GM18508 (cell line): Measurements from ENCODE around the gene NUP35.
"Not testable (repeated sequence)": the region's sequence is repeated elsewhere in the genome, so short reads cannot be mapped to it uniquely, and the experiment has no call there.

Experiments
- ATAC-seq: cut with Tn5 transposase; IDR thresholded peaks from one replicate; pipeline ENCODE4 v1.9.1; 2021; ENCODE audit warnings: moderate number of reproducible peaks; ENCODE audit not compliant: insufficient read depth, unreplicated experiment

Gene NUP35

DNA sequence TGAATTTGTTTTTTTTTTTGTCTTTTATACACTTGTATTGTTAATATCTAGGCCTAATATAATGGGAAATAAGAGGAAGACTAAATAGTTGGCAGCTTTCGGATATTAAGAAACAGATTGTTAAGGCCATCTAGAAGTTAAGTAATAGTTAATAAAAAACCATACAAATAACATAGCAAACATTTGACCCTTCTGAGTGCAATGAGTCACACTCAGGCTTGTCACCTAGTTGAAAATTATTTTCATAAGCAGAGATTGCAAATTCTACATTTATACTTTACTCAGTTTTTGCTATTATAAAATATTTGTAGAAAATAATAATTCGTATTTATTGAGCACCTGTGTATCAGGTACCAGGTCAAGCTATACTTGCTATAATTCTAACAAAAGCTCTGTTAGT is 2.4 kb downstream of the NUP35 start:
- ATAC-seq, result no peak

DNA sequence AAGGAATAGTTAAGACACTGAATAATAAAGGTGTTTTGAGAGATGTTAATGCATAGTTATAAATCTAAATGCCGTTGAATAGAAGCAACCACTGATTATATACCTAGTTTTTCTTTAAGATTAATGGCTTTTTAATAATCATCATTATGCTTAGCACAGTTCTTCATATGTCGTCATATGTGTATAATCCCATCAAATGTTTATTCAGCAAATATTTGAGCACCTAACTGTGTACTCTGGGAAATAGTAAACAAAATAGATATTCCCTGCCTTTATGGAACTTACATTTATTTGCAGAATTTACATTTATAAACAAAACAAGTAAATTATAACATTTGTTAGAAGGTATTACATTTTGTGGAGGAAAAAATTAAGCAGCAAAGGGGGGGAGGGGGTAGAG is 9.8 kb downstream of the NUP35 start:
- ATAC-seq, result no peak

DNA sequence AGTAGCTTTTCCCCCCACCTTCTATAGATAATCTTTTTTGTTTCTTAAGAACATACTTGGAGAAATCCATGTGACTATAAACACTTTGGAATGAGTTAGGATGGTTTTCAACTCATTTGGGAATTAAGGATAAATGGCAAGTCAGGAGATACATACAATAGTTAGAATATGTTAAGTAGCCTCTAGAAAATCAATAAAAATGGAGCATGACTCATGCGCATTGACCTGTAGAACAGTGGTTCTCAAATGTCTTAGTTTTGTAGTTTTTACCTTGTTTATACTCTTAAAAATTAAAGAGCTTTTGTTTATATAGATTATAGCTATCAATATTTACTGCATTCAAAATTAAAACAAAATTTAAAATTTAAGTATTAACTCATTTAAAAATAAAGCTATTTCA is 24.7 kb downstream of the NUP35 start:
- no peak for ATAC-seq

DNA sequence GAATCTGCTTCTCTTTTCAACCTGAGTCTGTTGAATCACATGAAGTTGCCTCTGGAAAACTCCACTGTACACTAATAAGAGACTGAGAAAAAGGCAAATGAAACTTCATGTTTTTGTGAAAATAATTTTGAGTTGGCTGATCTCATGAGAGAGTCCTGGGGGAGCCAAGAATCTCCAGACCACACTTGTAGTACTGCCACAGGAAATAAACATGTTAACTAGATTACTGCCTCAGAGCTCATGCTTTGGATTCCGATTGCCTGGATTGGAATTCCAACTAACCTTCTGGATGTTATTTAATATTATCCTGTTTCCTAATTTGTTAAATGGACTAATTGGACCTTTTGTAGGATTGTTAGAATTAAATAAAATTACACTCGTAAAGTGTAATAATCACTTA is 25.2 kb downstream of the NUP35 start:
- no peak for ATAC-seq

DNA sequence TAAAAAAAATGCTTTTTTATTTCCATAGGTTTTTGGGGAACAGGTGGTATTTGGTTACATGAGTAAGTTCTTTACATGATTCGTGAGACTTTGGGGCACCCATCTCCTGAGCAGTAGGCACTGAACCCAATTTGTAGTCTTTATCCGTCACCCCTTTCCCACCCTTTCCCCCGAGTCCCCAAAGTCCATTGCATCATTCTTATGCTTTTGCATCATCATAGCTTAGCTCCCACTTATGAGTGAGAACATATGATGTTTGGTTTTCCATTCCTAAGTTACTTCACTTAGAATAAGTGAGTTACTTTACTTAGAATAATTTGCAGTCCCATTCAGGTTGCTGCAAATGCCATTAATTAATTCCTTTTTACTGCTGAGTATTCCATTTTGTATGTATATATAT is 28.0 kb downstream of the NUP35 start:
- not testable (repeated sequence) for ATAC-seq

DNA sequence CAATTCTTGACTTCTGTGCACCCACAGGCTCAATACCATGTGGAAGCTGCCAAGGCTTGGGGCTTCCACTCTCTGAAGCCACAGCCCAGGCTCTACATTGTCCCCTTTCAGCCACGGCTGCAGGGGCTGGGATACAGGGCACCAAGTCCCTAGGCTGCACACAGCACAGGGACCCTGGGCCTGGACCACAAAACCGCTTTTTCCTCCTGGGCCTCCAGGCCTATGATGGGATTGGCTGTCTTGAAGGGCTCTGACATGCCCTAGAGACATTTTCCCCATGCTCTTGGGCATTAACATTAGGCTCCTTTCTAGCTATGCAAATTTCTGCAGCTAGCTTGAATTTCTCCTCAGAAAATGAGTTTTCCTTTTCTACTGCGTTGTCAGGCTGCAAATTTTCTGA is 29.7 kb downstream of the NUP35 start:
- ATAC-seq, result no peak

DNA sequence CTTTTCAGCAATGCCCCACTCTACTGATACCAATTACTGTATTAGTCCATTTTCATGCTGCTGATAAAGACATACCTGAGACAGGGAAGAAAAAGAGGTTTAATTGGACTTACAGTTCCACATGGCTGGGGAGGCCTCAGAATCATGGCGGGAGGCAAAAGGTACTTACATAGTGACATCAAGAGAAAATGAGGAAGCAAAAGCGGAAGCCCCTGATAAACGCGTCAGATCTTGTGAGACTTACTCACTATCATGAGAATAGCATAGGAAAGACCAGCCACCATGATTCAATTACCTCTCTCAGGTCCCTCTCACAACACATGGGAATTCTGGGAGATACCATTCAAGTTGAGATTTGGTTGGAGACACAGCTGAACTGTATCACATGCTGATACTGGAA is 30.5 kb downstream of the NUP35 start:
- not testable (repeated sequence) for ATAC-seq

DNA sequence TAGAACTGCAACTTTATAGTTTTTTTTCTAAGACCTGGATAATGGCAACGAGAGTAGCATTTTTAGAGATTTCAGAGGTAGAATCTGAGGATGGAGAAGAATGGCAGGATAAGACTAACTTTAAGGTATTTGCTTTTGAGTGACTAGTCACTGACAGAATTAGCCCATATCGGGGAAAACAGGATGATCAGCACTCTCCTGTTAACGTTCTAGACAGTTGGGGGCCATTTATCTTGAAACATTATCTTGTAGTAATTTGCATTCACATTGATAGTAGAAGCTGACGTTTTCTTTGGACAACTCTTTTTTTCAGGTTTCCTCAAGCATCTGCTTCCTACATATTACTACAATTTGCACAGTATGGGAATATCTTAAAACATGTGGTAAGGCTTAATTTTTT is 32.9 kb downstream of the NUP35 start:
- no peak for ATAC-seq

DNA sequence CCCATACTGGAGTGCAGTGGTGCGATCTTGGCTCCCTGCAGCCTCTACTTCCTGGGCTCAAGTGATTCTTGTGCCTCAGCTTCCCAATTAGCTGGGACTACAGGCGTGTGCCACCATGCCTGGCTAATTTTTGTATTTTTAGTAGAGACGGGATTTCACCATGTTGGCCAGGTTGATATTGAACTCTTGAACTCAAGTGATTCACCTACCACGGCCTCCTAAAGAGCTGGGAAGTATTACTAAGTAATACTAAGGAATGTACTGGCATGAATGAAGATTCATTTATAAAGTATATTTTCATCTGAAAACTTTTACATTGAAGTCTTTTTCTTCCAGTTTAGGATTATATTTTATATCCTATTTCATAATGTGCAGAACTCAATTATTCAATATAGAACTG is 38.1 kb downstream of the NUP35 start:
- ATAC-seq, result no peak

DNA sequence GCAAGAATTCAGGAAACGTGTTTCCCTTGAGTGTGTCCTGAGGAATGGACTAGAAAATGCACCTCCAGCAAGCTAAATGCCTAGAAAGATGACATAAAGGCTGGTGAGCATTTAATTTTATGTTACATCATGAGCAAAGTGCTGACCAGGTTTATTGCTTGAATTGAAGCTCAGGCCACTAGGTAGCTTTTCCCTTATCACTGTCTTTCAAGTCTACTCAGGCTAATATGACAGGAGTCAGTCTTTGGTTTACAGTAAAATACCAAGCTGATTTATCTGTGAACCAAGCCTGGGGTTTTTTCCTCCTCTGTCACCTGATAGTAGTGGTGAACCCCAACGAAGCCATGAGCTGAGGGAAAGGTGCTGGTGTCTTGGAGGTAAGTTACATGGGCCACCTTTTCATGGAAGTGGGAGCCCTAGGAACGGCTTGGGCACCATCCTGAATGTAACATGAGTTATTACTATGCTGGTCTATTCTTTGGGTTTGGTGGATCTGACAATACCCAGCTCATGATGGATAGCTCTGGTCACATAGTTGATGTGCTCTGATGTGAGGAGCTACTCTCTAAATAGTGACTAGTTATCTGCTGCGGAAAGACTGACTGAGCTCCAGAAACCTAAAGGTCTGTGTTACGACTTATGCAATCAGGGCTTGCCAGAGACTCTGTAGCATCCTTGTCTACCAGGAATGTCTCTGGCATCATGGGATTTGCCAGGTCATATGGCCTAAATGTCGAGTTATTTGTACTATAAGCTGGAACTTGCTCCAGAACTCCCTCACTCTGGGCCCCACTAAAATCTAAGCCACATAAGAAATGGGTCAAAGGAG is 39.8 kb downstream of the NUP35 start:
- no peak for ATAC-seq

DNA sequence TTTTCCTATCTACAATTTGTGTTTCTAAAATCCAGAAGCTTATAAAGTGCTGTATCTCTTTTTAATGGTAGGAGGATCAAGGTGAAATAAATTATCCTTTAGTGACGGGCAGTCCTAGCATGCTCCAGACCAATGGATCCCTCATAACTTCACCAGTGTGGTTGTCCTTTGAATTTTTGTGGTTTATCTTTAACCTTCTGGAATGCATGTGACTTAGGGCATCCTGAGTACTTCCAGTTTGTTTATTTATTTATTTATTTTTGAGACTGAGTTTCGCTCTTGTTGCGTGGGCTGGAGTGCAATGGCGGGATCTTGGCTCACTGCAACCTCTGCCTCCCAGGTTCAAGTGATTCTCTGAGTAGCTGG is 40.4 kb downstream of the NUP35 start:
- ATAC-seq, result no peak

DNA sequence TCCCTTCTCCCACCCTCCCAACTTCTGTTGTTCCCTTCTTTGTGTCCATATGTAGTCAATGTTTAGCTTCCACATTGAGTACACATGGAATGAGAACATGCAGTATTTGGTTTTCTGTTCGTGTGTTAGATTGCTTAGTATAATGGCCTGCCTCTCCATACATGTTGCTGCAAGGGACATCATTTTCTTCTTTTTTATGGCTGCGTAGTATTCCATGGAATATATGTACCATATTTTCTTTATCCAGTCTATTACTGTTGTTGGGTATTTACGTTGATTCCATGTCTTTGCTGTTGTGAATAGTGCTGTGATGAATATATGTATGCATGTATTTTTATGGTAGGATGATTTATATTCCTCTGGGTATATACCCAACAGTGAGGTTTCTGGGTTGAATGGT is 42.0 kb downstream of the NUP35 start:
- ATAC-seq, result no peak

DNA sequence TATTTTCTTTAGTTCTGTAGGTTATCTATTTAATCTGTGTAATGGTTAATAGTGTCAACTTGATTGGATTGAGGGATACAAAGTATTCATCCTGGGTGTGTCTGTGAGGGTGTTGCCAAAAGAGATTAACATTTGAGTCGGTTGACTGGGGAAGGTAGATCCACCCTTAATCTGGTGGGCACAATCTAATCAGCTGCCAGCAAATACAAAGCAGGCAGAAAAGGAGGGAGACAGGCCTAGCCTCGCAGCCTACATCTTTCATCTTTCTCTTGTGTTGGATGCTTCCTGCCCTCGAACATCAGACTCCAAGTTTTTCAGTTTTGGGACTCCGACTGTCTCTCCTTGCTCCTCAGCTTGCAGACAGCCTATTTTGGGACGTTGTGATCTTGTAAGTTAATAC is 42.7 kb downstream of the NUP35 start:
- not testable (repeated sequence) for ATAC-seq

DNA sequence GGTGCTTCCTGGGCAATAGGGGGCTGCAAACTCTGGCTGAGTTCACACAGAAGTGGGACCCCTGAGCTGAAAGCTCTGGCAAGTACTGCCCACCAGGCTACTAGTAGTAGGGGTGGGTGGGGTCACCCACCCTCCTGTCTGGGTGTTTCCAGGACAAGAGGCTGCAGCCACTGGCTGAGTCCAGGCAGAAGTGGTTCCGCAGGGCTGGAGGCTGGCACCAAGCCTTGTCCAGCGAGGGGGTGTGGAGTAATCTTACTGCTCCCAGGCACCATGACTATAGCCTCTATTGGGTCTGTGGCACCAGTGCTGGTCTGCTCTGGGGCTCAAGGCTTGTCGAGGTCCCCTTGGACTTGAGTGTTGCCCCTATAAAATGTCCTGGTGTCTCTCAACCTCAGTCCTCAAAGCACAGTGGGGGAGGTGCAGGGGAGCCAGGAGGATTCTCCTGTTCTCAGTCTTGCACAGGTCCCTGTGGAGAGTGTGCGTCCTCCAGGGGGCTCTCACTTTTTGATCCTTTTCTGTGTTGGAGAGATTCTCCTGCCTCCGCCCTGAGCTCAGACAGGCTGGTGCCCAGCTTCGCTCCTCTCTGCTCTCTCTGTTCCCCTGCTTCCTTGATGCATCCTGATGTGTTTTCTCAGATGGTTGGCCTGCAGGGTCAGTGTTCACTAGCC is 48.1 kb downstream of the NUP35 start:
- no peak for ATAC-seq

DNA sequence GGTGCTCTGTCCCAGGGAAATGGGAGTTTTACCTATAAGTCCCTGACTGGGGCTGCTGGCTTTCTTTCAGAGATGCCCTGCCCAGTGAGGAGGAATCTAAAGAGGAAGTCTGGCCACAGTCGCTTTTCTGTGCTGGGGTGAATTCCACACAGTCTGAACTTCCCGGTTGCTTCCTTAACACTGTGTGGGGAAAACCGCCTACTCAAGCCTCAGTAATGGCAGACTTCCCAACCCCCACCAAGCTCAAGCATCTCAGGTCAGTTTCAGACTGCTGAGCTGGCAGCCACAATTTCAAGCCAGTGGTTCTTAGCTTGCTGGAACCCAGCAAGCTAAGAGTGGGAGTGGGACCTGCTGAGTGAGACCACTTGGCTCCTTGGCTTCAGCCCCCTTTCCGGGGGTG is 54.9 kb downstream of the NUP35 start:
- ATAC-seq, result no peak

DNA sequence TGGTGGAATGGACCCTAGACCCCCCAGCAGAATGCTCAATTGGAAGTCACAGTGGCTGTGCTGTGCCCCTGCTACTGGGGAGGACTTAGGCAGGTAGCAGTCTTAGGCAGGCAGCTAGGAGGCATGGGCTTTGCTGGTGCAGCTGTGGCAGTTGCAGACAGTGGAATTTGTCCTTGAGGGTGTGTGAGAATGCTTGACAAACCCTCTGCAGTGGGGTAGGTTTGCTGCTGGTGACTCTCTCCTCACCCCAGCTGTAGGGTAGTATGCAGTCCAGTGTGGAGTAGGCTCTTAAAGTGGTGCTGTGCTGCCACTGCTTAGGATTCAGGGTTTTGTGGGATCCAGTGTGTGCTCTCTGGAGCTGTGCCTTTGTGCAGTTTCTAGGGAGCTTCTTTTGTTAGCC is 61.3 kb downstream of the NUP35 start:
- no peak for ATAC-seq

DNA sequence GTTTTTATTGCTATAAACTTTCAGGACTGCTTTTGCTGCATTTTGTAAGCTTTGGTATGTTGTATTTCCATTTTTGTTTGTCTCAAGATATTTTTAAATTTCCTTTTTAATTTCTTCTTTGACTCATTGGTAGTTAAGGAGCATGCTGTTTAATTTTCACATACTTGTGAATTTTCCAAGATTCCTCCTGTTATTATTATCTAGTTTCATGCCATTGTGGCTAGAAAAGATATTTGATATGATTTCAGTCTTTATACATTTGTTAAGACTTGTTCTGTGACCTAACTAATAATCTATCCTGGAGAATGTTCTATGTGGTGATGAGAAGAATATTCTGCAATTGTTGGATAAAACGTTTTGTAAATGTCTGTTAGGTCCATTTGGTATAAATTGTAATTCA is 62.1 kb downstream of the NUP35 start:
- ATAC-seq, result no peak

DNA sequence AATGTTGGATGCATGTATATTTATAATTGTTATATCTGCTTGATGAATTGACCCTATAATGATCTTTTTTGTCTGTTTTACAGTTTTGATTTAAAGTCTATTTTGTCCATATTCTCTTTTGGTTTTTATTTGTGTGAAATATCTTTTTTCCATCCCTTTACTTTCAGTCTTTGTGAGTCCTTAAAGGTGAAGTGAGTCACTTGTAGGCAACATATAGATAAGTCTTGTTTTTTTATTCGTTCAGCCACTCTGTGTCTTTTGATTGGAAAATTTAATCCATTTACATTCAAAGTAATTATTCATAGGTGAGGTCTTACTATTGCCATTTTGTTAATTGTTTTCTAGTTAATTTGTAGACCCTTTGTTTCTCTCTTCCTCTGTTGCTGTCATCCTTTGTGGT is 62.5 kb downstream of the NUP35 start:
- ATAC-seq, result no peak

DNA sequence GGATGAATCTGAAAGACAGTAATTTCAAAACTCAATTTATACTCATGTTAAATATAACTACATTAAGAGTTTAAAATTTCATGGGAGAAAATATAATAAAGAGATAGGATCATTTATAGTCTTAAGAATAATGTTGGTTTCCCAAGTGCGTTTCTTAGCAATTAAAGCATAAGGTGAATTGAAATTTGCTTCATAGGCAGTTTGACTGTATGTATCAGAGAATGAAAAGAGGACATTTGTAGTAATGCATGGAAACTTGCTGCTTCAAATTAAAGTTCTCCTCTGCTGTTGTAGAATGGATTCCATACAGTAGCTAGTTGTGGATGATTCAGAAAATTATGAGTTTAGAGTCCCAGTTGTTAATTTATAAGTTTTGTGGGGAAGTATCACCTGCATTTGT is 68.1 kb downstream of the NUP35 start:
- ATAC-seq, result no peak

DNA sequence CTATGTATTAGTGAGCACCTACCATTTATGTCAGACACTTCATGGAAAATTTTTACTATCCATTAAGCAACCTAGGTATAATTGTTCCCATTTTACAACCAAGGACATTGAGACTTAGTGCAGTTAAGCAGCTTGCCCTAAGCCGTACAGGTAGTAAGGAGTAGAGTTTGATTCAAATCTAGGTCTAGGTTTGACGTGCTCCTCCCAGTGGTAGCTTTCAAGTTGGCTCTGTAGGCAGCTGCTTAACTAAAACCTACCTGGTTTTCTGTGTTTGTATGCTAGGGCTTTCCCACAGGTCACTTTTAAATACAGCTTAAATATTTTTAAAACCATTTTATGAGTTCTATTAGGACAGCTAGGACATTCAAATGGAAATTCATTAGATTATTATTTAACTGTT is 69.7 kb downstream of the NUP35 start:
- no peak for ATAC-seq

DNA sequence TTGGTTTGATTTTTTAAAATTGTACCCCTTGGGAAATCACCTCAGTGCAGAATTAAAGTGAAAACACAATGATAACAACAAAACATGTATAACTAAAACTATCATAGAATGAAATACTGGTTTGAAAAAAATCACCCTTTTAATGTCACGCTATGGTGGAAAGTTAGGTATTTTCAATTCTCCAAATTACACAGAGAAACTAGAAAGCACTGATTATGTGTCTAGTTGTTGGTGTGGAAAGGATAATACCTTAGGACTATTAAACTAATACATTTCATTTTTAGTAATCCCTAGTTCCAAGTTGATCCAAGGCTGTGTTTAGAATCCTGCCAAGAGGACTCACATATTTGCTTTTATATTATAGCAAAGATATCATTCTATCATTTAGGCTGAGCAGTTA is 71.2 kb downstream of the NUP35 start:
- no peak for ATAC-seq

DNA sequence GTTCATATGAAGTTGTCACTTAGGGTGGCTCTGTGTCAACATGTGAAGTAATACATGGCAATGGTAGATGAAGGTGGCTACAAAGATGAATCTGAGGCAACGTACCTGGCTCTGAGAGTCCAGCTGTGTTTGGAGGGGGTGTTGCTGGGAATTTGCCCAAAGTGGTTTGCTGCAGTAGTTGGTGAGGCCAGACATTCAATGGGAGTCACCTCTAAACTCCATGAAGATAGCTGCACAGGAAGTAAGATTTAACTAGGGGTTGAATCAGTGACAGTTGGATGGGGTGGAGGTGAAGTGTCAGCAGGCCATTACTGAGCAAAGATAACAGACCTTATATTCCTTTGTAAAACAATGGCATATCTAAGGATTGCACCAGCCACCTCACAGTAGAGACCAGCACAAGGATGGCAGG is 71.8 kb downstream of the NUP35 start:
- ATAC-seq, result no peak
